HCT116 (cell line): ENCODE results near the gene FBN3. TPM values are rescaled to one million over a fixed set of nuclear protein-coding genes. Genes with fewer than 3 reads are reported as not detected.

Source experiments
- ATAC-seq: fragments of 200-7000 bp; cut with Tn5 transposase; 2 replicates; pipeline ENCODE4 v1.9.1; 2020; ENCODE audit warnings: mild to moderate bottlenecking, moderate library complexity
- BruUV-seq: library from RNA; stranded (reverse); fragments of 400-500 nt; replicated peaks from 2 replicates; lab custom pipeline; 2021; lab: Mats Ljungman, UMichigan
- CTCF ChIA-PET: fragments of 300-600 bp; sonication (Branson Sonifier 250); formaldehyde crosslinking; loops from one replicate; lab custom pipeline; 2021; ENCODE audit warnings: antibody characterized with exemption; lab: Charles Lee
- POLR2A ChIA-PET: fragments of 300-600, 350-600 bp; sonication (Branson Sonifier 250); formaldehyde crosslinking; loops from one replicate; lab custom pipeline; 2021; ENCODE audit warnings: antibody characterized with exemption; lab: Charles Lee
- RAD21 ChIA-PET, 2 experiments: fragments of 300-600 bp; sonication (Branson Sonifier 250); formaldehyde crosslinking; loops; one replicate each; lab custom pipeline; 2023; ENCODE audit warnings: low total read pairs in 2 of 2; ENCODE audit not compliant: uncharacterized antibody in 2 of 2, unreplicated experiment in 2 of 2, low non-redundant PET in 1 of 2; lab: Charles Lee
- DNase-seq: peaks from one replicate; pipeline ENCODE4 v3.0.0-alpha.2; 2010; ENCODE audit warnings: low read depth, low spot score
- H2AFZ ChIP-seq: fragments of 200-600 bp; shearing (Covaris generic), sonication (generic); 2 replicates; pipeline ENCODE4 v1.6.1; 2017; ENCODE audit warnings: low read depth, mixed run types, mixed read lengths, antibody characterized with exemption, low read length; ENCODE audit not compliant: poor library complexity, severe bottlenecking
- H3K27ac ChIP-seq: 2 replicates; pipeline ENCODE4 v1.5.1; 2012; ENCODE audit warnings: low read depth, low read length
- H3K27me3 ChIP-seq: fragments of 200-600 bp; sonication (generic); 2 replicates; pipeline ENCODE4 v1.6.1; 2016; ENCODE audit warnings: mixed run types, low read length, mixed read lengths; ENCODE audit not compliant: insufficient read depth
- H3K36me3 ChIP-seq, 2 experiments: fragments of 200-500 bp in 1 of 2; fragments of 200-600 bp in 1 of 2; sonication (Bioruptor generic) in 1 of 2; sonication (generic) in 1 of 2; 2 replicates each; pipeline versions ENCODE4 v1.5.1 to v1.6.1; 2014 to 2016; ENCODE audit warnings: low read length in 2 of 2, inconsistent platforms in 1 of 2, mixed read lengths in 1 of 2, mixed run types in 1 of 2; ENCODE audit not compliant: insufficient read depth in 2 of 2, control insufficient read depth in 1 of 2
- H3K4me1 ChIP-seq, 2 experiments: fragments of 200-600 bp in 1 of 2; sonication (generic) in 1 of 2; 2 replicates each; pipeline versions ENCODE4 v1.5.1 to v1.6.1; 2012 to 2017; ENCODE audit warnings: low read length in 2 of 2, inconsistent platforms in 1 of 2, mild to moderate bottlenecking in 1 of 2, mixed read lengths in 1 of 2, mixed run types in 1 of 2, moderate library complexity in 1 of 2; ENCODE audit not compliant: insufficient read depth in 2 of 2, control insufficient read depth in 1 of 2
- H3K4me2 ChIP-seq: fragments of 200-600 bp; sonication (generic); 2 replicates; pipeline ENCODE4 v1.6.1; 2017; ENCODE audit warnings: mixed run types, low read length, mixed read lengths
- H3K4me3 ChIP-seq, 2 experiments: fragments of 200-600 bp in 1 of 2; sonication (generic) in 1 of 2; replicated peaks in 1 of 2; 2 replicates each; pipeline ENCODE4 v1.5.1; 2011 to 2016; ENCODE audit warnings: low read length in 2 of 2, control low read depth in 1 of 2, low read depth in 1 of 2, mild to moderate bottlenecking in 1 of 2, mixed read lengths in 1 of 2, mixed run types in 1 of 2
- H3K79me2 ChIP-seq: fragments of 200-600 bp; sonication (generic); 2 replicates; pipeline ENCODE4 v1.6.1; 2017; ENCODE audit warnings: mild to moderate bottlenecking, mixed run types, low read length, moderate library complexity, mixed read lengths; ENCODE audit not compliant: insufficient read depth
- H3K9ac ChIP-seq: fragments of 200-600 bp; sonication (generic); 2 replicates; pipeline ENCODE4 v1.6.1; 2016; ENCODE audit warnings: low read length, mixed read lengths
- H3K9me2 ChIP-seq: fragments of 200-600 bp; sonication (generic), shearing (Covaris generic); 2 replicates; pipeline ENCODE4 v1.6.1; 2017; ENCODE audit warnings: mixed run types, mild to moderate bottlenecking, moderate library complexity; ENCODE audit not compliant: insufficient read depth
- H3K9me3 ChIP-seq, 2 experiments: fragments of 200-500 bp in 1 of 2; fragments of 200-600 bp in 1 of 2; sonication (Bioruptor generic) in 1 of 2; sonication (generic) in 1 of 2; 2 replicates each; pipeline ENCODE4 v1.6.1; 2014 to 2017; ENCODE audit warnings: low read length in 2 of 2, mixed read lengths in 2 of 2, inconsistent platforms in 1 of 2, low read depth in 1 of 2, mild to moderate bottlenecking in 1 of 2, mixed run types in 1 of 2, moderate library complexity in 1 of 2; ENCODE audit not compliant: control insufficient read depth in 1 of 2, insufficient read depth in 1 of 2
- H4K20me1 ChIP-seq: fragments of 200-600 bp; sonication (generic), shearing (Covaris generic); 2 replicates; pipeline ENCODE4 v1.6.1; 2017; ENCODE audit warnings: mixed run types, mild to moderate bottlenecking, moderate library complexity; ENCODE audit not compliant: insufficient read depth
- ATF3 ChIP-seq: IDR thresholded peaks from 2 replicates; pipeline ENCODE4 v1.6.1; 2012
- CBX3 ChIP-seq: IDR thresholded peaks from 2 replicates; pipeline ENCODE4 v1.6.1; 2012; ENCODE audit warnings: low read depth
- CEBPB ChIP-seq: IDR thresholded peaks from 2 replicates; pipeline ENCODE4 v1.6.1; 2012; ENCODE audit warnings: low read depth
- CTCF ChIP-seq, 3 experiments: fragments of 200-600 bp in 1 of 3; sonication (generic) in 1 of 3; IDR thresholded peaks in 2 of 3; conservative IDR thresholded peaks in 1 of 3; 2 replicates each; pipeline ENCODE4 v1.5.1; 2012 to 2017; ENCODE audit warnings: low read depth in 2 of 3, low read length in 2 of 3, antibody characterized with exemption in 1 of 3, borderline replicate concordance in 1 of 3, control low read depth in 1 of 3, mild to moderate bottlenecking in 1 of 3, mixed read lengths in 1 of 3, mixed run types in 1 of 3, moderate library complexity in 1 of 3; ENCODE audit not compliant: insufficient read depth in 1 of 3
- EZH2 ChIP-seq: fragments of 200-600 bp; sonication (generic); IDR thresholded peaks from 2 replicates; pipeline ENCODE4 v1.6.1; 2017; ENCODE audit warnings: antibody characterized with exemption, mixed run types
- JUND ChIP-seq: IDR thresholded peaks from 2 replicates; pipeline ENCODE4 v1.6.1; 2012
- POLR2A ChIP-seq: IDR thresholded peaks from 2 replicates; pipeline ENCODE4 v1.7.0; 2011; ENCODE audit warnings: borderline replicate concordance; ENCODE audit not compliant: insufficient read depth, insufficient read length; ENCODE audit errors: extremely low read depth
- POLR2AphosphoS5 ChIP-seq: IDR thresholded peaks from 2 replicates; pipeline ENCODE4 v1.6.1; 2011; ENCODE audit warnings: mild to moderate bottlenecking, low read depth, low read length, moderate library complexity
- SP1 ChIP-seq: IDR thresholded peaks from 2 replicates; pipeline ENCODE4 v1.6.1; 2012; ENCODE audit warnings: low read depth
- SRF ChIP-seq: IDR thresholded peaks from 2 replicates; pipeline ENCODE4 v1.6.1; 2012; ENCODE audit warnings: low read depth
- TCF7L2 ChIP-seq: IDR thresholded peaks from 2 replicates; pipeline ENCODE4 v1.7.0; 2011; ENCODE audit warnings: borderline replicate concordance, inconsistent platforms; ENCODE audit not compliant: insufficient read depth, insufficient read length; ENCODE audit errors: extremely low read depth
- ZBTB33 ChIP-seq: IDR thresholded peaks from 2 replicates; pipeline ENCODE4 v1.6.1; 2011; ENCODE audit warnings: mild to moderate bottlenecking, low read length, moderate library complexity; ENCODE audit not compliant: insufficient replicate concordance; ENCODE audit errors: extremely low read depth
- ZFX ChIP-seq: fragments of 450-650 bp; IDR thresholded peaks from 2 replicates; pipeline ENCODE4 v1.6.1; 2017
- ZNF274 ChIP-seq: fragments of 200-500 bp; sonication (Bioruptor generic); IDR thresholded peaks from 2 replicates; pipeline ENCODE4 v1.6.1; 2014; ENCODE audit warnings: mild to moderate bottlenecking, low read depth, low read length, inconsistent platforms
- intact Hi-C: fragments of 100-400 bp; cut with micrococcal nuclease; formaldehyde crosslinking; loops from 2 replicates; pipeline ENCODE4 v1.10.0; 2022
- total RNA-seq: library from RNA; stranded (reverse); gene quantifications from one replicate; pipeline ENCODE4 v1.2.1, GENCODE V29; 2021; ENCODE audit not compliant: unreplicated experiment

FBN3 gene
- total RNA-seq, 1 experiment from 2014 or later: 6.6 TPM

GRCh38 chr19:8142513-8142900, 6.9 kb downstream of the FBN3 start:
- TF ChIP-seq EZH2 (no peak), POLR2A (no peak), CEBPB (no peak), JUND (no peak), ATF3 (no peak), CBX3 (no peak), SP1 (no peak), ZBTB33 (no peak), CTCF (IDR thresholded peaks at IDR 0.05 in 2 of 3, conservative IDR thresholded peaks at IDR 0.05 in 1 of 3; ENCODE audit: borderline replicate concordance in 1 of 3, insufficient read depth in 1 of 3, low read depth in 2 of 3, low read length in 2 of 3) (no peak), SRF (no peak), POLR2AphosphoS5 (no peak), ZFX (no peak), TCF7L2 (no peak), ZNF274 (no peak)
- TF ChIP-seq, all 23 proteins: peak for 0
- Histone ChIP-seq H2AFZ (no peak overlapping the region), H3K9me3 (no peaks in the 10 kb centered on the region), H4K20me1 (no peaks in the 10 kb centered on the region), H3K9me2 (no peaks in the 10 kb centered on the region), H3K27ac (no peak overlapping the region), H3K4me3 (no peak overlapping the region), H3K79me2 (no peaks in the 10 kb centered on the region), H3K27me3 (no peaks in the 10 kb centered on the region), H3K4me1 (no peaks in the 10 kb centered on the region), H3K36me3 (no peaks in the 10 kb centered on the region), H3K9ac (no peak overlapping the region), H3K4me2 (no peak overlapping the region)
- ChIA-PET RAD21 (no interaction called here), CTCF (interaction anchor here (0.6 to 1.6 kb wide), 2 partner anchors 16 to 574 kb away, joined by 3 read pairs; no protein-coding TSS in a partner anchor), POLR2A (no interaction called here)
- no TSS peak for BruUV-seq
- ATAC-seq (no peak), DNase-seq (no peak)
- intact Hi-C loops: no loop called here
